Neural progenitor cell (in vitro differentiated cells): Measurements from ENCODE around the gene DHFR2. TPM values are rescaled to one million over a fixed set of nuclear protein-coding genes. Genes with fewer than 3 reads are reported as not detected.

Experiments
- DNase-seq: peaks from one replicate; pipeline ENCODE4 v3.0.0-alpha.2; 2016; ENCODE audit warnings: low spot score
- H2AFZ ChIP-seq: fragments of 200-600 bp; sonication (generic); replicated peaks from 2 replicates; pipeline ENCODE4 v1.6.1; 2016; ENCODE audit warnings: antibody characterized with exemption
- H3F3A ChIP-seq: fragments of 200-600 bp; sonication (generic); 2 replicates; pipeline ENCODE4 v1.6.1; 2016; ENCODE audit warnings: antibody characterized with exemption, low read depth
- H3K27ac ChIP-seq: fragments of 200-600 bp; sonication (generic); 2 replicates; pipeline ENCODE4 v1.5.1; 2016; ENCODE audit warnings: mild to moderate bottlenecking
- H3K27me3 ChIP-seq: fragments of 200-600 bp; sonication (generic); 2 replicates; pipeline ENCODE4 v1.6.1; 2016; ENCODE audit warnings: mild to moderate bottlenecking, moderate library complexity
- H3K36me3 ChIP-seq: fragments of 200-600 bp; sonication (generic); 2 replicates; pipeline ENCODE4 v1.5.1; 2016
- H3K4me1 ChIP-seq: fragments of 200-600 bp; sonication (generic); 2 replicates; pipeline ENCODE4 v1.6.1; 2016; ENCODE audit warnings: mixed run types
- H3K4me2 ChIP-seq: fragments of 200-600 bp; sonication (generic); 2 replicates; pipeline ENCODE4 v1.6.1; 2016
- H3K4me3 ChIP-seq: fragments of 200-600 bp; sonication (generic); 2 replicates; pipeline ENCODE4 v1.5.1; 2016
- H3K79me2 ChIP-seq: fragments of 200-600 bp; sonication (generic); 2 replicates; pipeline ENCODE4 v1.6.1; 2016; ENCODE audit warnings: low read depth
- H3K9ac ChIP-seq: fragments of 200-600 bp; sonication (generic); 2 replicates; pipeline ENCODE4 v1.6.1; 2016
- H3K9me3 ChIP-seq: fragments of 200-600 bp; sonication (generic); 2 replicates; pipeline ENCODE4 v1.5.1; 2016; ENCODE audit warnings: low read depth
- H4K20me1 ChIP-seq: fragments of 200-600 bp; sonication (generic); 2 replicates; pipeline ENCODE4 v1.6.1; 2016; ENCODE audit warnings: low read depth
- H3K27ac Mint-ChIP-seq: 3 replicates; pipeline ENCODE4 v1.8.0; 2021; ENCODE audit warnings: mixed read lengths
- H3K27me3 Mint-ChIP-seq: 2 replicates; pipeline ENCODE4 v1.8.0; 2022; ENCODE audit warnings: low read depth, mild to moderate bottlenecking, inconsistent platforms, moderate library complexity, mixed read lengths; ENCODE audit not compliant: insufficient read depth
- H3K36me3 Mint-ChIP-seq: 3 replicates; pipeline ENCODE4 v1.8.0; 2021; ENCODE audit warnings: mixed read lengths
- H3K4me1 Mint-ChIP-seq: 3 replicates; pipeline ENCODE4 v1.8.0; 2021; ENCODE audit warnings: mixed read lengths
- H3K4me3 Mint-ChIP-seq: 3 replicates; pipeline ENCODE4 v1.8.0; 2021; ENCODE audit warnings: mild to moderate bottlenecking, moderate library complexity, mixed read lengths
- H3K9me3 Mint-ChIP-seq: 3 replicates; pipeline ENCODE4 v1.8.0; 2020; ENCODE audit warnings: mixed read lengths
- EZH2 ChIP-seq: fragments of 200-600 bp; sonication (generic); IDR thresholded peaks from 2 replicates; pipeline ENCODE4 v1.6.1; 2017; ENCODE audit warnings: antibody characterized with exemption, mild to moderate bottlenecking, moderate library complexity
- EZH2phosphoT487 ChIP-seq: fragments of 200-600 bp; sonication (generic); IDR thresholded peaks from 2 replicates; pipeline ENCODE4 v1.6.1; 2017; ENCODE audit warnings: antibody characterized with exemption
- total RNA-seq: library from RNA; depleted of rRNA; stranded (reverse); fragments of >200 nt; gene quantifications from 2 replicates; pipeline ENCODE4 v1.2.3, GENCODE V29; 2015; ENCODE audit warnings: low replicate concordance
- TF ChIP-seq, protein P1 (sequence below): fragments of 200-600 bp; sonication (generic); IDR thresholded peaks from 2 replicates; pipeline ENCODE4 v1.5.1; 2017; ENCODE audit warnings: antibody characterized with exemption, mild to moderate bottlenecking

The DHFR2 gene
- total RNA-seq, 1 donor from 2014 or later: 8.8 TPM

DNA sequence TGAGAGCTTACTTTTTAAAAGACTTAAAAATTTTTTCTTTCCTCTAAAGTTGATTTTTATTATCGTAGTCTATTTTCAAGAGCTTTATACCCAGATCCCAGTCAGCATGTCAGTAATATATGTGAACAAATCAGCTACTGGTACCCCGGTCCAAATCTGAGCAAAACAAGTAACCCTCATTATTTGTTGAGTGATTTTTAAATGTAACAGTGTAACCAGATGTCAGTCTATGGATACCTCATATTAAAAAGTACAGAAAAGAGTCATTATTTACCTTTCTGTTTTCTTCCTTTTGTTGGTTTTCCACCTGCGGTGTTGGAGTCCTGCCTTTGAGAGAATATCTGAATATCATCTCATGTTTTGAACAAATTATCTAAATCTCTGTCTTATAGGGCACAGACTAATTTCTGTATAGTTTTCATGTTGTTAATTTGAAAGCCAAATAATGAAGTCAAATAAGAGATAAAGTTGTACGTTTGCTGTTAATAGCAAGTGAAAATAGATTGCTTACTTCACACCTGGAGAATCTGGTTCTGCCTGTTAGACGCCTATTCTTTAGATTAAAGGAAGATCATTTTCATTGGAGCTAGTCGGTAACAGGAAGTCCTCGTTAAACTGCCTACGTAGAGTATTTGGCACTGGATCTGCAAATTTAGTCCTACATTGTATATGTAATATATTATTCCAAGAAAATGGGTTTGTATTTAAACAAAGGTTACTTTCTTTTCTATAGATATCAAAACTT, 34.5 kb downstream of the DHFR2 start, which contains the start of gene STX19:
Gene STX19, minus strand, starts transcription at position 505 of the 745 bp plus-strand sequence. CDS start 13,328 bp downstream, outside the sequence.
- no peak for DNase-seq
- Histone ChIP-seq H3K4me3 (no peak within 1 kb of the TSS), H2AFZ (no peak within 1 kb of the TSS), H3F3A (peaks cover 3% of the 10 kb centered on the region), H3K9me3 (no peaks in the 10 kb centered on the region), H4K20me1 (no peaks in the 10 kb centered on the region), H3K79me2 (no peaks in the 10 kb centered on the region), H3K4me2 (no peak within 1 kb of the TSS), H3K4me1 (no peaks in the 10 kb centered on the region), H3K27me3 (no peaks in the 10 kb centered on the region), H3K9ac (no peak within 1 kb of the TSS), H3K27ac (no peak within 1 kb of the TSS), H3K36me3 (no peaks in the 10 kb centered on the region)
- Mint-ChIP-seq H3K27me3 (no peaks in the 10 kb centered on the region), H3K36me3 (peaks cover 10% of the 10 kb centered on the region), H3K4me3 (no peak within 1 kb of the TSS), H3K9me3 (no peaks in the 10 kb centered on the region), H3K4me1 (no peaks in the 10 kb centered on the region), H3K27ac (no peak within 1 kb of the TSS)
- TF ChIP-seq, protein P1, sequence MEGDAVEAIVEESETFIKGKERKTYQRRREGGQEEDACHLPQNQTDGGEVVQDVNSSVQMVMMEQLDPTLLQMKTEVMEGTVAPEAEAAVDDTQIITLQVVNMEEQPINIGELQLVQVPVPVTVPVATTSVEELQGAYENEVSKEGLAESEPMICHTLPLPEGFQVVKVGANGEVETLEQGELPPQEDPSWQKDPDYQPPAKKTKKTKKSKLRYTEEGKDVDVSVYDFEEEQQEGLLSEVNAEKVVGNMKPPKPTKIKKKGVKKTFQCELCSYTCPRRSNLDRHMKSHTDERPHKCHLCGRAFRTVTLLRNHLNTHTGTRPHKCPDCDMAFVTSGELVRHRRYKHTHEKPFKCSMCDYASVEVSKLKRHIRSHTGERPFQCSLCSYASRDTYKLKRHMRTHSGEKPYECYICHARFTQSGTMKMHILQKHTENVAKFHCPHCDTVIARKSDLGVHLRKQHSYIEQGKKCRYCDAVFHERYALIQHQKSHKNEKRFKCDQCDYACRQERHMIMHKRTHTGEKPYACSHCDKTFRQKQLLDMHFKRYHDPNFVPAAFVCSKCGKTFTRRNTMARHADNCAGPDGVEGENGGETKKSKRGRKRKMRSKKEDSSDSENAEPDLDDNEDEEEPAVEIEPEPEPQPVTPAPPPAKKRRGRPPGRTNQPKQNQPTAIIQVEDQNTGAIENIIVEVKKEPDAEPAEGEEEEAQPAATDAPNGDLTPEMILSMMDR: no peak
- TF ChIP-seq EZH2: no peak
- TF ChIP-seq EZH2phosphoT487: no peak

DNA sequence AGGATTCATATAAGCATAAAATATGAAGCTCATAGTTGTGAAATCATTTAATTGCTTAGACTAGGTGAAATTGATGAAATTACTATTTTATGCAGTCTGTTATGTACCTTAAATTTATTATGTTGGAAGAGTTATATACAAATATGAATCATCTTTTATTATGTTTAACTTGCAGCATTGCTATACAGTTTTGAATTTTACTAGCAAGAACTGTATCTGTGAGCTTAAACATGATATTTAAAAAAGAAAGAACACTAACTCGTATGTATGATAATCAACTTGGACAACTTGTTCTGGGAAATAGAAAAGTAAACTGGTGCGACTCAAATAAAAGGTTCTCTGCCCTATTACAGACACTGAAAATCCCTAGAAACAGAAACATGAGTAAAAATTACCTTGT, 36.1 kb downstream of the DHFR2 start:
- H3K27me3 ChIP-seq: no peaks in the 10 kb centered on the region
- Mint-ChIP-seq H3K27ac (no peak overlapping the region), H3K4me3 (no peak overlapping the region), H3K27me3 (no peaks in the 10 kb centered on the region), H3K4me1 (no peaks in the 10 kb centered on the region), H3K9me3 (no peaks in the 10 kb centered on the region), H3K36me3 (peaks cover 4% of the 10 kb centered on the region)
- no peaks in the 10 kb centered on the region for H3K36me3 ChIP-seq
- H4K20me1 ChIP-seq: no peaks in the 10 kb centered on the region
- H3K9me3 ChIP-seq: no peaks in the 10 kb centered on the region
- H3F3A ChIP-seq: peaks cover 3% of the 10 kb centered on the region
- H3K4me2 ChIP-seq: no peak overlapping the region
- no peaks in the 10 kb centered on the region for H3K4me1 ChIP-seq
- H3K79me2 ChIP-seq: no peaks in the 10 kb centered on the region
- no peak overlapping the region for H2AFZ ChIP-seq
- TF ChIP-seq, protein P1: no peak
- TF ChIP-seq EZH2 (no peak), EZH2phosphoT487 (no peak)
- no peak overlapping the region for H3K4me3 ChIP-seq
- H3K9ac ChIP-seq: no peak overlapping the region
- DNase-seq: no peak
- H3K27ac ChIP-seq: no peak overlapping the region

DNA sequence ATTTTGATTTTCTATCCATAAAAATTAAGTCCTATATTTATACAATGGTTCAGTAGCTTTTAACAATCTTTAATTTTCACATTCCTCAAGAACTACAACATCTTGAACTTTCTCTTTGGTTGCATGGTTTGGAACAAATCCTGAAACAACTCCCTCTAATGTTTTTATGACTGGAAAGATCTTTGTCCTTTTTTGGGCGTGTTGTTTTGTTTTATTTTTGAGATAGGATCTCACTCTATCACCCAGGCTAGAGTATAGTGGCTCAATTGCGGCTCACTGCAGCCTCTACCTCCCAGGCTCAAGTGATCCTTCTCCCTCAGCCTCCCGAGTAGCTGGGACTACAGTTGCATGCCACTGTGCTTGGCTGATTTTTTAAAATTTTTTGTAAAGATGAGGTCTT, 38.3 kb downstream of the DHFR2 start:
- H3K27me3 Mint-ChIP-seq: no peaks in the 10 kb centered on the region
- H2AFZ ChIP-seq: no peak overlapping the region
- no peaks in the 10 kb centered on the region for H3K4me1 Mint-ChIP-seq
- H3K4me3 Mint-ChIP-seq: no peak overlapping the region
- no peaks in the 10 kb centered on the region for H3K79me2 ChIP-seq
- peaks cover 3% of the 10 kb centered on the region for H3F3A ChIP-seq
- H3K4me3 ChIP-seq: no peak overlapping the region
- H3K9me3 ChIP-seq: no peaks in the 10 kb centered on the region
- H3K27ac Mint-ChIP-seq: no peak overlapping the region
- H3K36me3 ChIP-seq: no peaks in the 10 kb centered on the region
- no peak overlapping the region for H3K9ac ChIP-seq
- H3K27me3 ChIP-seq: no peaks in the 10 kb centered on the region
- no peaks in the 10 kb centered on the region for H3K9me3 Mint-ChIP-seq
- no peak overlapping the region for H3K27ac ChIP-seq
- H3K36me3 Mint-ChIP-seq: peaks cover under 1% of the 10 kb centered on the region
- DNase-seq: no peak
- H3K4me1 ChIP-seq: no peaks in the 10 kb centered on the region
- no peak overlapping the region for H3K4me2 ChIP-seq
- no peaks in the 10 kb centered on the region for H4K20me1 ChIP-seq
- TF ChIP-seq EZH2 (no peak), EZH2phosphoT487 (no peak)

DNA sequence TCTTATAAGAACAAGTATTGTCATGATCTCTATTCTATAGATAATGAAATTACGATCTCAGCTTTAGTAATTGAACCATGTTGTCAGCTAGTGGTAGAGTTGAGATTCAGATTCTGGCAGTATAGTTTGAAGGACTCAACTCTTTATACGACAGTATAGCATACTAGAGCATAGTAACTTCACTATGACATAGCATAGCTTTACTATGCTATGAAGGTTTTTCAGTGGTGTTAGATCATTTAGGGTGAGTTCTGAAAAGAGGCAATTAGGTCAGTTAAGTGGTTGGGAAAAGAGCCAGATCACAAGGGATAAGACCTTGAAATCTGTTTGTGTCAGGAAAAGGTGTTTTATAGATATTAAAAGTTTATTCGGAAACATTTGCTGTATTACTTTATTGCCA, 42.4 kb downstream of the DHFR2 start:
- no peaks in the 10 kb centered on the region for H3K27me3 ChIP-seq
- TF ChIP-seq EZH2phosphoT487 (no peak), EZH2 (no peak)
- TF ChIP-seq, protein P1: no peak
- H3K79me2 ChIP-seq: no peaks in the 10 kb centered on the region
- H4K20me1 ChIP-seq: no peaks in the 10 kb centered on the region
- H3K36me3 ChIP-seq: no peaks in the 10 kb centered on the region
- no peaks in the 10 kb centered on the region for H3K4me1 ChIP-seq
- peaks cover 2% of the 10 kb centered on the region for H3K36me3 Mint-ChIP-seq
- H3K9ac ChIP-seq: no peak overlapping the region
- H3F3A ChIP-seq: peaks cover 3% of the 10 kb centered on the region
- H3K27ac ChIP-seq: no peak overlapping the region
- H3K4me1 Mint-ChIP-seq: no peaks in the 10 kb centered on the region
- H3K4me3 Mint-ChIP-seq: no peak overlapping the region
- H3K9me3 ChIP-seq: no peaks in the 10 kb centered on the region
- no peak overlapping the region for H2AFZ ChIP-seq
- no peaks in the 10 kb centered on the region for H3K9me3 Mint-ChIP-seq
- no peak for DNase-seq
- no peak overlapping the region for H3K4me3 ChIP-seq
- H3K27ac Mint-ChIP-seq: no peak overlapping the region
- H3K27me3 Mint-ChIP-seq: no peaks in the 10 kb centered on the region
- no peak overlapping the region for H3K4me2 ChIP-seq
